Left lung (tissue), 10 donors: ENCODE data around the gene DCLK2. TPM values are rescaled to one million over a fixed set of nuclear protein-coding genes. Genes with fewer than 3 reads are reported as not detected.
A peak's percentile ranks its signal among the peaks of the same experiment; 100 is the strongest.

ENCODE experiments used
- ATAC-seq: fragments of 200-7000 bp; cut with Tn5 transposase; one replicate; pipeline ENCODE4 v1.9.1; 2020; ENCODE audit warnings: moderate library complexity
- DNase-seq, 4 donors: peaks; one replicate each; pipeline ENCODE4 v3.0.0-alpha.2; 2013 to 2020
- H3K27ac ChIP-seq, 2 donors: fragments of 200-600 bp; sonication (generic) in 1 of 2; one replicate each; pipeline versions ENCODE4 v1.5.0 to v1.8.0; 2020 to 2021
- H3K27me3 ChIP-seq, 2 donors: fragments of 200-600 bp; sonication (generic) in 1 of 2; one replicate each; pipeline versions ENCODE4 v1.5.0 to v1.8.0; 2020 to 2021
- H3K36me3 ChIP-seq, 2 donors: fragments of 200-600 bp; sonication (generic) in 1 of 2; one replicate each; pipeline versions ENCODE4 v1.5.0 to v1.8.0; 2020 to 2021
- H3K4me1 ChIP-seq, 2 donors: fragments of 200-600 bp; one replicate each; pipeline ENCODE4 v1.8.0; 2021
- H3K4me3 ChIP-seq, 2 donors: fragments of 200-600 bp; sonication (generic) in 1 of 2; one replicate each; pipeline versions ENCODE4 v1.5.0 to v1.8.0; 2020 to 2021; ENCODE audit warnings: mild to moderate bottlenecking in 1 of 2
- H3K9me3 ChIP-seq, 2 donors: fragments of 200-600 bp; sonication (generic) in 1 of 2; one replicate each; pipeline versions ENCODE4 v1.5.0 to v1.8.0; 2020 to 2021
- intact Hi-C, 2 donors: fragments of 100-400 bp; cut with DNase I; formaldehyde crosslinking; loops; one replicate each; pipeline versions ENCODE4 v1.11.2 to v1.14.2; 2022
- polyA plus RNA-seq, 6 donors: library from polyadenylated mRNA; unstranded; fragments of 120-200 nt; gene quantifications; one replicate each; pipeline ENCODE4 v1.2.1, GENCODE V29; 2013; ENCODE audit not compliant: insufficient read length in 6 of 6
- total RNA-seq, 2 donors: library from RNA; stranded (reverse); fragmentation: NEBNext Ultra II Directional; extraction: Animal tissue kit (Norgen Biotek cat#: 25700); gene quantifications; one replicate each; pipeline ENCODE4 v1.2.1, GENCODE V29; 2021
- TF ChIP-seq, protein P1 (sequence below), 2 donors: fragments of 200-600 bp; sonication (generic) in 1 of 2; IDR thresholded peaks; one replicate each; pipeline versions ENCODE4 v1.5.0 to v1.8.0; 2021; ENCODE audit warnings: antibody characterized with exemption in 2 of 2
- donor health status: DM: no; HTN: yes; CAD: no.
- donor health status: DM: no; HTN: no; CAD: no.

The DCLK2 gene
- total and polyA plus RNA-seq, 8 donors = 2.6 to 12.9 (median 11.5) TPM

DNA sequence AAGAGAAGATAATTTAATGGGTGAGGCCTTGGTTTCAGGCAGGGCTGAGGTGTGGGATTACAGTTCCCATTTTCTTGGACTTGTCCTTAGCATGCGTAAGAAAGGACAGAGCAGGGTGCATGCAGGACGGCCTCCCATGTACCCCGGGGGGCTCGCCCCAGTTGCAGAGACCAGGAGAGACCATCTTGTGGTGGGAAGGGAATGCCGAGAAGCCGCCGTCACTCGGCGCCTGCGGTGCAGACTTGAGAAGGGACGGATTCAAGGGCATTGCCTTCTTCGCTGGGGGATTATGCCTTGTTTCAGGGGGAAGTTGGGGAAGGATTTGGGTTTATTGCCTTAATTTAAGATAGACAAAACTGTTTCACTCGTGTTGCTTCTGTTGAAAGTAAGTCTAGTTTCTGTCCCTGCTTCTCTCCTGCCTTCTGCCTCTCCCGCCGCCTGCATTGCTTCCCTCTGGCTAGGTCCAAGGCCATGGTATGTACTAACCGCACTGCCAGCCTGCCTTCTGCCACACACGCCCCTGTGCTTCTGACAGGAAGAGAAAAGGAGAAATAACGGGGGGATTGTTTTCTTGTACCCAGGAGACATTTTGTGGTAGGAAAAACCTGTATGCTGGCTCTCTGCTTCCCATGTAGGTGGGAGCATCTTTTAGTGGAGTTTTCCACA, 175.9 kb downstream of the DCLK2 start:
- Histone ChIP-seq H3K36me3 (no peaks in the 10 kb centered on the region), H3K9me3 (no peaks in the 10 kb centered on the region), H3K27ac (no peak overlapping the region), H3K27me3 (no peaks in the 10 kb centered on the region), H3K4me3 (no peak overlapping the region), H3K4me1 (no peaks in the 10 kb centered on the region)
- TF ChIP-seq, protein P1, sequence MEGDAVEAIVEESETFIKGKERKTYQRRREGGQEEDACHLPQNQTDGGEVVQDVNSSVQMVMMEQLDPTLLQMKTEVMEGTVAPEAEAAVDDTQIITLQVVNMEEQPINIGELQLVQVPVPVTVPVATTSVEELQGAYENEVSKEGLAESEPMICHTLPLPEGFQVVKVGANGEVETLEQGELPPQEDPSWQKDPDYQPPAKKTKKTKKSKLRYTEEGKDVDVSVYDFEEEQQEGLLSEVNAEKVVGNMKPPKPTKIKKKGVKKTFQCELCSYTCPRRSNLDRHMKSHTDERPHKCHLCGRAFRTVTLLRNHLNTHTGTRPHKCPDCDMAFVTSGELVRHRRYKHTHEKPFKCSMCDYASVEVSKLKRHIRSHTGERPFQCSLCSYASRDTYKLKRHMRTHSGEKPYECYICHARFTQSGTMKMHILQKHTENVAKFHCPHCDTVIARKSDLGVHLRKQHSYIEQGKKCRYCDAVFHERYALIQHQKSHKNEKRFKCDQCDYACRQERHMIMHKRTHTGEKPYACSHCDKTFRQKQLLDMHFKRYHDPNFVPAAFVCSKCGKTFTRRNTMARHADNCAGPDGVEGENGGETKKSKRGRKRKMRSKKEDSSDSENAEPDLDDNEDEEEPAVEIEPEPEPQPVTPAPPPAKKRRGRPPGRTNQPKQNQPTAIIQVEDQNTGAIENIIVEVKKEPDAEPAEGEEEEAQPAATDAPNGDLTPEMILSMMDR (IDR thresholded peaks at IDR 0.05) = no peak
- intact Hi-C loops = no loop called here
- ATAC-seq = no peak
- DNase-seq = no peak

DNA sequence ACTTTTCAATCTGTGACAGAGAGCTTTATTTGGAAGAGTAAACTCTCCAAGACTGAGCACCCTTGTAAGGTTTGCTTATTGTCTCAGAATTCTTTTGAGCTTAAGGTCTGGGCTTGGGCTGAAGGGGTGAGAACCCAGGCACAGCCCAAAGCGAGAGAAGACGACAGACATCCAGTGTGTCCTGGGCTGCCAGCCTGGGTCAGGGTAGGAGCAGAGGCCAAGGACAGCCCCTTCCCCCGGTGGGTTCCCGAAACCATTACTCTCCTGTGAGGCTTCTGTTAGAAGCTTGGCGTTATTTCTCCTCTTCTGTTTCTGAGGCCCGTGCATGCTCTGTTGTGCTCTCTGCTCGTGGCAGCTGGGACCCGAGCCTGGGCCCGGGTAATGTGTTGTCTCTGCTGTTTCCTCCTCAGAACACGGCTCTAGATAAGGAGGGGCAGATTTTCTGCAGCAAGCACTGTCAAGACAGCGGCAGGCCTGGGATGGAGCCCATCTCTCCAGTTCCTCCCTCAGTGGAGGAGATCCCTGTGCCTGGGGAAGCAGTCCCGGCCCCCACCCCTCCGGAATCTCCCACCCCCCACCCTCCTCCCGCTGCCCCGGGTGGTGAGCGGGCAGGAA, 177.5 kb downstream of the DCLK2 start:
- ATAC-seq (peak; percentile 74), DNase-seq (no peak)
- H3K4me3 ChIP-seq = no peak overlapping the region
- intact Hi-C loops = no loop called here
- TF ChIP-seq, protein P1 (IDR thresholded peaks at IDR 0.05) = no peak
- H3K27me3 ChIP-seq = no peaks in the 10 kb centered on the region
- no peaks in the 10 kb centered on the region for H3K4me1 ChIP-seq
- no peaks in the 10 kb centered on the region for H3K36me3 ChIP-seq
- no peak overlapping the region for H3K27ac ChIP-seq
- H3K9me3 ChIP-seq = no peaks in the 10 kb centered on the region

DNA sequence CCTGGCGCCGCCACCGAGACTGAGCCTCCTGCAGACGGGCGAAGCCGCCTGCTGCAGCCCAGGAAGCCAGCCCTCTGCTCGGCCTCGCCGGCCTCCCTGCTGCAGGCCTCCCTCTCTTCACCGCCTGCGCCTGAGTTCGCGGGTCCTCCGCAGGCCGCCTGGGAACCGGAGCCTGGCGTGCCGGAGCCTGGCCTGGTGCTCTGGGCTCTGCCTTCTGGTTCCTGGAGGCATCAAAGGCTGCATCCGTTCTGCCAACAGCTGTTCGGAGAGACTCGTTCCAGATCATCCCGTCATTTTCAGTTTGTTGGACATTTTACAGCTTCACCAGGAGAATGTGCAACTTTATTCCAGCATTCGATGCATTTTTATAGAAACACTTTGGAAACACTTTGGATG, 178.0 kb downstream of the DCLK2 start:
- no peaks in the 10 kb centered on the region for H3K9me3 ChIP-seq
- no peaks in the 10 kb centered on the region for H3K27me3 ChIP-seq
- DNase-seq = peak in 1 of 4 donors; percentile 67
- H3K4me1 ChIP-seq = no peaks in the 10 kb centered on the region
- TF ChIP-seq, protein P1 (IDR thresholded peaks at IDR 0.05) = no peak
- H3K27ac ChIP-seq = no peak overlapping the region
- ATAC-seq = peak; percentile 7
- intact Hi-C loops = no loop called here
- no peak overlapping the region for H3K4me3 ChIP-seq
- H3K36me3 ChIP-seq = no peaks in the 10 kb centered on the region

DNA sequence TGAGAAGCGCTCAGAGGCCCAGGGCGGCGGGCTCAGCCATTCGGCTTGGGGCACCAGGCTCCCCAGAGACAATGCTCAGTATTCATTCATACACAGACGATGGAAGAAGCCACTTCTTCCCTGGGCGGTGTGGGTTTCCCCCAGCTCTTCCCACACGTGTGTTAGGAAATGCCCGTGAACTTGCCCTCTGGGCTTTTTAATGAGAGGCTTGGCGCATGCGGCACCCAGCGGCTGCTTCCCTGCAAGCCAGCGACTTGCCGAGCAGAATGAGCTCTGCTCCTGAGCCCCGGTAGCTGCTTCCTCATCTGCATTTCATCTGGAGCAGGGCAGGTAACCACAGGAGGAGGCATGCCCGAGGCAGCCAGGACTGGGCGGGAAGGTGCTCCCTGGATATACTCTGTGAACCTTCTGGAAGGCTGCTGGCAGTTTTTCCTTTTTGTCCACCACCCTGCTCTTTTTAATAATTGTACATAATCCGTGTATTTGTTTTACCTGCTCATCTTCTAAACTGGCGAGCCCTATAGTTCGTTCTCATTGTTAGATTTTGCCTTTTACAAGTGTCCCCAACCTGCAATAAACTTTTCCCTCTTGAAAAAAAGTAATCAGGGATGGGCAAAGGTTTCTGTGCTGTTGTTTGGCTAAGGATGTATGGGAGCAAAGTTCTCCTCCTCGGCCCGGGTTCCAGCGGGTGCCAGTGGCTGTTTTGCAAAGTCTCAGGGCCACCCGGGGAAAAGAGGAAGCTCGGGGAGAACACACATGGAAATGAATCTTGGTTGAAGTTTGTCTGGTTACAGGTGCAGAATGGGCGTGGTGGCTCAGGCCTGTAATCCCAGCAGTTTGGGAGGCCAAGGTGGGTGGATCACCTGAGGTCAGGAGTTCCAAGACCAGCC, 178.8 kb downstream of the DCLK2 start:
- intact Hi-C loops = no loop called here
- TF ChIP-seq, protein P1 (IDR thresholded peaks at IDR 0.05) = no peak
- no peak overlapping the region for H3K27ac ChIP-seq
- ATAC-seq = no peak
- H3K9me3 ChIP-seq = no peaks in the 10 kb centered on the region
- no peaks in the 10 kb centered on the region for H3K36me3 ChIP-seq
- no peak for DNase-seq
- H3K4me1 ChIP-seq = no peaks in the 10 kb centered on the region
- no peaks in the 10 kb centered on the region for H3K27me3 ChIP-seq
- H3K4me3 ChIP-seq = no peak overlapping the region

DNA sequence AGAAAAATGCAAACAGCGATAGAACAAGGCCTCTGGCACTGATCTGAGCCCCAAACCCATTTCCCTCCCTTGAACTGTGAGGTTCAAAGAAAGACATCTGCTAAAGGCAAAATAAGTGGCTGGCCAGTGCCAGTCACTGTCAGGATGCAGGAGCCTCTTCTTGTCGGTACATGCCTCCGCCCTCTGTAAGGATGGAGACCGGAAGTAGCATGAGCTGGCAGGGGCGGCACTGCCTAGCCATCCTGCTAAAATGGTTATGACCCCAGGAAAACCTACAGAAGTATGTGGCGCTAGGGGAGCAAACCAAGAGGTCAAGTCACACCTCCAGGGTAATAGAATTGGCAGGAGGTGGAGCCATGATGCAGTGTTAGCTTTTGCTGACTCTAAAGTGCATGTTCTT, 180.3 kb downstream of the DCLK2 start:
- Histone ChIP-seq H3K36me3 (no peaks in the 10 kb centered on the region), H3K9me3 (no peaks in the 10 kb centered on the region), H3K27ac (no peak overlapping the region), H3K4me1 (no peaks in the 10 kb centered on the region), H3K4me3 (no peak overlapping the region), H3K27me3 (no peaks in the 10 kb centered on the region)
- no peak for DNase-seq
- TF ChIP-seq, protein P1 (IDR thresholded peaks at IDR 0.05) = no peak
- intact Hi-C loops = no loop called here
- no peak for ATAC-seq
